B cell (primary cell): Measurements from ENCODE around the gene RNH1. TPM values are rescaled to one million over a fixed set of nuclear protein-coding genes. Genes with fewer than 3 reads are reported as not detected.

Experiments
- ATAC-seq: fragments of 200-7000 bp; cut with Tn5 transposase; one replicate; pipeline ENCODE4 v1.10.0; 2021; ENCODE audit warnings: low read depth, mild to moderate bottlenecking, moderate number of reproducible peaks, moderate library complexity
- CTCF ChIA-PET: fragments of 350-600 bp; sonication (Branson Sonifier 250); formaldehyde crosslinking; loops from one replicate; lab custom pipeline; 2021; ENCODE audit warnings: antibody characterized with exemption, inconsistent platforms; lab: Charles Lee
- POLR2A ChIA-PET: fragments of 350-600 bp; sonication (Branson Sonifier 250); formaldehyde crosslinking; loops from one replicate; lab custom pipeline; 2021; ENCODE audit warnings: antibody characterized with exemption; lab: Charles Lee
- DNase-seq: peaks from one replicate; pipeline ENCODE4 v3.0.0; 2013
- H2AFZ ChIP-seq: 2 replicates; pipeline ENCODE4 v1.6.1; 2012; ENCODE audit warnings: mild to moderate bottlenecking, low read depth, low read length; ENCODE audit not compliant: insufficient read depth, poor library complexity, severe bottlenecking
- H3K27ac ChIP-seq, 2 donors: 1 replicate in 1 of 2; 2 replicates in 1 of 2; pipeline ENCODE4 v1.5.1; 2012 to 2013; ENCODE audit warnings: low read length in 2 of 2, mild to moderate bottlenecking in 2 of 2, moderate library complexity in 1 of 2
- H3K27me3 ChIP-seq, 4 experiments: fragments of 200-600 bp in 1 of 4; sonication (generic) in 1 of 4; replicated peaks in 1 of 4; 1 replicate in 2 of 4; 2 replicates in 2 of 4; pipeline versions ENCODE4 v1.6.1 to v1.7.0; 2013 to 2016; ENCODE audit warnings: low read length in 3 of 4, mild to moderate bottlenecking in 2 of 4, mixed read lengths in 1 of 4, moderate library complexity in 1 of 4; ENCODE audit not compliant: insufficient read depth in 4 of 4, control insufficient read depth in 3 of 4; ENCODE audit errors: control extremely low read depth in 1 of 4
- H3K36me3 ChIP-seq, 2 experiments: replicated peaks in 1 of 2; 1 replicate in 1 of 2; 2 replicates in 1 of 2; pipeline versions ENCODE4 v1.6.1 to v1.7.1; 2013; ENCODE audit warnings: low read length in 1 of 2; ENCODE audit not compliant: insufficient read depth in 2 of 2, control insufficient read depth in 1 of 2; ENCODE audit errors: control extremely low read depth in 1 of 2, extremely low read depth in 1 of 2
- H3K4me1 ChIP-seq, 2 donors: fragments of 200-600 bp in 1 of 2; sonication (generic) in 1 of 2; 1 replicate in 1 of 2; 2 replicates in 1 of 2; pipeline versions ENCODE4 v1.5.1 to v1.6.1; 2013 to 2017; ENCODE audit warnings: low read length in 2 of 2; ENCODE audit not compliant: control insufficient read depth in 2 of 2, insufficient read depth in 2 of 2
- H3K4me2 ChIP-seq: replicated peaks from 2 replicates; pipeline ENCODE3; 2012; ENCODE audit warnings: mild to moderate bottlenecking, low read depth, low read length; ENCODE audit not compliant: poor library complexity, severe bottlenecking
- H3K4me3 ChIP-seq, 5 experiments: fragments of 200-600 bp in 1 of 5; sonication (generic) in 1 of 5; 1 replicate in 3 of 5; 2 replicates in 2 of 5; pipeline versions ENCODE4 v1.5.1 to v1.7.0; 2011 to 2016; ENCODE audit warnings: low read length in 4 of 5, mild to moderate bottlenecking in 4 of 5, low read depth in 2 of 5, control low read depth in 1 of 5, moderate library complexity in 1 of 5; ENCODE audit not compliant: insufficient read depth in 1 of 5; ENCODE audit errors: control extremely low read depth in 1 of 5, extremely low read depth in 1 of 5
- H3K79me2 ChIP-seq: fragments of 200-600 bp; sonication (generic); one replicate; pipeline ENCODE4 v1.6.0; 2016; ENCODE audit warnings: low read length; ENCODE audit not compliant: control insufficient read depth, insufficient read depth
- H3K9ac ChIP-seq: fragments of 200-600 bp; sonication (generic); 2 replicates; pipeline ENCODE4 v1.6.1; 2017; ENCODE audit warnings: mild to moderate bottlenecking, low read length, moderate library complexity
- H3K9me3 ChIP-seq, 3 donors: one replicate each; pipeline versions ENCODE4 v1.6.1 to v1.7.1; 2013; ENCODE audit warnings: low read length in 2 of 3; ENCODE audit not compliant: control insufficient read depth in 2 of 3, insufficient read depth in 1 of 3; ENCODE audit errors: control extremely low read depth in 1 of 3
- H4K20me1 ChIP-seq: 2 replicates; pipeline ENCODE4 v1.6.0; 2012; ENCODE audit warnings: mild to moderate bottlenecking, low read length; ENCODE audit not compliant: insufficient read depth, control insufficient read depth, poor library complexity, severe bottlenecking
- H3K27ac Mint-ChIP-seq: one replicate; pipeline ENCODE4 v1.8.0; 2021; ENCODE audit warnings: mixed read lengths
- H3K27me3 Mint-ChIP-seq: one replicate; pipeline ENCODE4 v1.8.0; 2021; ENCODE audit warnings: mixed read lengths
- H3K4me1 Mint-ChIP-seq: one replicate; pipeline ENCODE4 v1.8.0; 2021; ENCODE audit warnings: mixed read lengths
- H3K4me3 Mint-ChIP-seq: one replicate; pipeline ENCODE4 v1.8.0; 2021; ENCODE audit warnings: mixed read lengths
- H3K9me3 Mint-ChIP-seq: one replicate; pipeline ENCODE4 v1.8.0; 2022; ENCODE audit warnings: mixed read lengths; ENCODE audit not compliant: insufficient read depth
- EZH2 ChIP-seq: IDR thresholded peaks from 2 replicates; pipeline ENCODE4 v1.6.1; 2012; ENCODE audit warnings: borderline replicate concordance, low read depth, mild to moderate bottlenecking, moderate library complexity, low read length; ENCODE audit not compliant: insufficient read depth, poor library complexity, severe bottlenecking
- WGBS: methylation state at CpG from one replicate; pipeline ENCODE4 v1.1.5; 2013; ENCODE audit warnings: missing lambda C conversion rate; ENCODE audit not compliant: insufficient coverage; 5-methylcytosine and 5-hydroxymethylcytosine counted together
- intact Hi-C: fragments of 100-400 bp; cut with micrococcal nuclease; formaldehyde crosslinking; loops from one replicate; pipeline ENCODE4 v1.10.0; 2022
- polyA plus RNA-seq: library from polyadenylated mRNA; depleted of rRNA; stranded (reverse); fragments of >200 nt; gene quantifications from 2 replicates; pipeline ENCODE4 v1.2.3, GENCODE V29; 2012
- total RNA-seq, 2 donors: library from RNA; stranded (reverse); fragments of 120-200 nt in 1 of 2; gene quantifications; 1 replicate in 1 of 2; 2 replicates in 1 of 2; pipeline versions ENCODE4 v1.2.3 to v1.2.4, GENCODE V29; 2013 to 2022
- TF ChIP-seq, protein P1 (sequence below): fragments of 200-600 bp; IDR thresholded peaks from one replicate; pipeline ENCODE4 v1.8.0; 2022; ENCODE audit warnings: antibody characterized with exemption, mild to moderate bottlenecking

The RNH1 gene
- total and polyA plus RNA-seq, 2 donors (not counting 1 experiment from before 2014, with no cell fraction given), result 81.0 to 159 TPM

GRCh38 chr11:536841-537621 is 30.0 kb upstream of the RNH1 start, which contains the start of gene LRRC56:
Gene LRRC56 (plus strand): TSS chr11:537527. CDS start chr11:540685, 3,158 bp downstream.
- POLR2A ChIA-PET, result interaction anchor here (0.7 to 3.0 kb wide), 10 partner anchors 23 to 330 kb away, joined by 3 to 26 read pairs (median 9); partner anchors contain the start of genes BET1L, DEAF1, IRF7 and LMNTD2
- TF ChIP-seq, protein P1, sequence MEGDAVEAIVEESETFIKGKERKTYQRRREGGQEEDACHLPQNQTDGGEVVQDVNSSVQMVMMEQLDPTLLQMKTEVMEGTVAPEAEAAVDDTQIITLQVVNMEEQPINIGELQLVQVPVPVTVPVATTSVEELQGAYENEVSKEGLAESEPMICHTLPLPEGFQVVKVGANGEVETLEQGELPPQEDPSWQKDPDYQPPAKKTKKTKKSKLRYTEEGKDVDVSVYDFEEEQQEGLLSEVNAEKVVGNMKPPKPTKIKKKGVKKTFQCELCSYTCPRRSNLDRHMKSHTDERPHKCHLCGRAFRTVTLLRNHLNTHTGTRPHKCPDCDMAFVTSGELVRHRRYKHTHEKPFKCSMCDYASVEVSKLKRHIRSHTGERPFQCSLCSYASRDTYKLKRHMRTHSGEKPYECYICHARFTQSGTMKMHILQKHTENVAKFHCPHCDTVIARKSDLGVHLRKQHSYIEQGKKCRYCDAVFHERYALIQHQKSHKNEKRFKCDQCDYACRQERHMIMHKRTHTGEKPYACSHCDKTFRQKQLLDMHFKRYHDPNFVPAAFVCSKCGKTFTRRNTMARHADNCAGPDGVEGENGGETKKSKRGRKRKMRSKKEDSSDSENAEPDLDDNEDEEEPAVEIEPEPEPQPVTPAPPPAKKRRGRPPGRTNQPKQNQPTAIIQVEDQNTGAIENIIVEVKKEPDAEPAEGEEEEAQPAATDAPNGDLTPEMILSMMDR, result no peak
- TF ChIP-seq EZH2, result no peak

More at GRCh38 chr11:536841-537621, 30.0 kb upstream of the RNH1 start, which contains the start of gene LRRC56:
- Histone ChIP-seq H3K9me3 (no peaks in the 10 kb centered on the region), H3K36me3 (peaks cover 0 to 19% of the 10 kb centered on the region in 2 experiments), H4K20me1 (peaks cover 26% of the 10 kb centered on the region), H3K27ac (peak within 1 kb of the TSS; percentile 99), H3K79me2 (peaks cover 47% of the 10 kb centered on the region), H3K4me3 (peak within 1 kb of the TSS; percentile 68 to 80 (median 72)), H3K9ac (peak within 1 kb of the TSS; percentile 86), H2AFZ (peak within 1 kb of the TSS; percentile 79), H3K4me2 (peak within 1 kb of the TSS; percentile 99), H3K27me3 (no peaks in the 10 kb centered on the region), H3K4me1 (peaks cover 17 to 35% of the 10 kb centered on the region in 2 donors)
- under 1% methylated on average over 93 of the region's 93 CpGs for WGBS
- no peaks in the 10 kb centered on the region for H3K27me3 Mint-ChIP-seq
- H3K4me1 Mint-ChIP-seq, result peaks cover 20% of the 10 kb centered on the region
- ATAC-seq (peak; percentile 53), DNase-seq (peak; percentile 100)
- H3K9me3 Mint-ChIP-seq, result no peaks in the 10 kb centered on the region
- CTCF ChIA-PET, result interaction anchor here (0.7 to 1.8 kb wide), 9 partner anchors 15 to 256 kb away, joined by 3 to 9 read pairs (median 4); no protein-coding TSS in a partner anchor
- peak within 1 kb of the TSS; percentile 97 for H3K4me3 Mint-ChIP-seq
- peak within 1 kb of the TSS; percentile 99 for H3K27ac Mint-ChIP-seq
- intact Hi-C loops, result loop anchor here (1.0 to 5.0 kb wide), 10 partner anchors 19 to 770 kb away; partner anchors contain the start of genes BET1L, DEAF1, LMNTD2 and PHRF1
